ENCODE measurements around the gene XIRP1. TPM values are rescaled to one million over a fixed set of nuclear protein-coding genes. Genes with fewer than 3 reads are reported as not detected.
A peak's percentile ranks its signal among the peaks of the same experiment; 100 is the strongest.

The XIRP1 gene
- total and polyA plus RNA-seq, 7 experiments from 2014 or later = 0.07 TPM; not detected in 6

- ChIA-PET CTCF (interaction anchor here (0.9 to 1.6 kb wide), 4 partner anchors 22 to 1159 kb away, joined by 3 to 5 read pairs (median 4); no protein-coding TSS in a partner anchor), POLR2A (interaction anchor here (0.8 to 1.5 kb wide), 2 partner anchors 29 to 42 kb away, joined by 3 to 5 read pairs; partner anchors contain the start of genes GORASP1 and TTC21A)
- Histone ChIP-seq H3K4me3 (ENCODE audit: low read length) (no peak overlapping the region), H3K27ac (ENCODE audit: low read depth, low read length) (peak overlapping the region; percentile 100), H3K4me1 (ENCODE audit: control insufficient read depth in 2 of 2, insufficient read depth in 2 of 2, low read length in 2 of 2) (peaks cover 57 to 63% of the 10 kb centered on the region in 2 donors), H3K27me3 (ENCODE audit: control insufficient read depth in 2 of 2, insufficient read depth in 2 of 2, low read length in 2 of 2) (no peaks in the 10 kb centered on the region), H3K36me3 (ENCODE audit: control insufficient read depth in 2 of 3, insufficient read depth in 3 of 3, low read length in 3 of 3) (peaks cover 9 to 26% (median 11%) of the 10 kb centered on the region in 3 experiments), H3K9me3 (ENCODE audit: control insufficient read depth in 2 of 3, low read length in 3 of 3) (no peaks in the 10 kb centered on the region)
- Mint-ChIP-seq H3K4me1 (peaks cover 64 to 81% (median 77%) of the 10 kb centered on the region in 7 donors), H3K27ac (peak overlapping the region; percentile 92 to 99 (median 98)), H3K27me3 (no peaks in the 10 kb centered on the region), H3K4me3 (peak overlapping the region; percentile 94 to 99 (median 96)), H3K36me3 (peaks cover 6 to 19% (median 13%) of the 10 kb centered on the region in 5 donors), H3K9me3 (peaks cover 0 to 2% (median 0%) of the 10 kb centered on the region in 11 donors)
- intact Hi-C loops (cut with micrococcal nuclease) = no loop called here
- ATAC-seq (no peak), DNase-seq (no peak)
Observed at GRCh38 chr3:39149498-39150147, 42.8 kb downstream of the XIRP1 start.

- H3K27me3 Mint-ChIP-seq = no peaks in the 10 kb centered on the region
- DNase-seq (peak in 1 of 9 donors; percentile 50), ATAC-seq (no peak)
- H3K27me3 ChIP-seq (ENCODE audit: control insufficient read depth in 2 of 2, insufficient read depth in 2 of 2, low read length in 2 of 2) = no peaks in the 10 kb centered on the region
- POLR2A ChIA-PET = interaction anchor here (0.8 to 1.5 kb wide), 2 partner anchors 28 to 41 kb away, joined by 3 to 5 read pairs; partner anchors contain the start of genes GORASP1 and TTC21A
- CTCF ChIA-PET = interaction anchor here (0.9 to 1.6 kb wide), 4 partner anchors 21 to 1159 kb away, joined by 3 to 5 read pairs (median 4); no protein-coding TSS in a partner anchor
- peaks cover 57 to 63% of the 10 kb centered on the region in 2 donors for H3K4me1 ChIP-seq (ENCODE audit: control insufficient read depth in 2 of 2, insufficient read depth in 2 of 2, low read length in 2 of 2)
- peaks cover 6 to 23% (median 16%) of the 10 kb centered on the region in 5 donors for H3K36me3 Mint-ChIP-seq
- H3K4me1 Mint-ChIP-seq = peaks cover 67 to 78% (median 74%) of the 10 kb centered on the region in 7 donors
- H3K27ac Mint-ChIP-seq = peak overlapping the region; percentile 92 to 99 (median 98)
- H3K4me3 Mint-ChIP-seq = peak overlapping the region; percentile 85 to 99 (median 95)
- peaks cover 9 to 32% (median 11%) of the 10 kb centered on the region in 3 experiments for H3K36me3 ChIP-seq (ENCODE audit: control insufficient read depth in 2 of 3, insufficient read depth in 3 of 3, low read length in 3 of 3)
- peak overlapping the region; percentile 59 for H3K4me3 ChIP-seq (ENCODE audit: low read length)
- intact Hi-C loops (cut with micrococcal nuclease) = no loop called here
- H3K9me3 Mint-ChIP-seq = peaks cover 0 to 2% (median 0%) of the 10 kb centered on the region in 11 donors
- no peaks in the 10 kb centered on the region for H3K9me3 ChIP-seq (ENCODE audit: control insufficient read depth in 2 of 3, low read length in 3 of 3)
- peak overlapping the region; percentile 64 for H3K27ac ChIP-seq (ENCODE audit: low read depth, low read length)
Observed at GRCh38 chr3:39149059-39149455, 43.3 kb downstream of the XIRP1 start.

- Mint-ChIP-seq H3K4me1 (peaks cover 67 to 79% (median 74%) of the 10 kb centered on the region in 7 donors), H3K27me3 (no peaks in the 10 kb centered on the region), H3K27ac (peak overlapping the region; percentile 92 to 99 (median 98)), H3K4me3 (peak overlapping the region; percentile 85 to 99 (median 95)), H3K36me3 (peaks cover 6 to 23% (median 17%) of the 10 kb centered on the region in 5 donors), H3K9me3 (peaks cover 0 to 2% (median 0%) of the 10 kb centered on the region in 11 donors)
- peaks cover 57 to 63% of the 10 kb centered on the region in 2 donors for H3K4me1 ChIP-seq (ENCODE audit: control insufficient read depth in 2 of 2, insufficient read depth in 2 of 2, low read length in 2 of 2)
- H3K27ac ChIP-seq (ENCODE audit: low read depth, low read length) = peak overlapping the region; percentile 64
- no peaks in the 10 kb centered on the region for H3K9me3 ChIP-seq (ENCODE audit: control insufficient read depth in 2 of 3, low read length in 3 of 3)
- no peak for ATAC-seq
- H3K4me3 ChIP-seq (ENCODE audit: low read length) = peak overlapping the region; percentile 59
- no peak for DNase-seq
- ChIA-PET POLR2A (interaction anchor here (0.8 to 1.5 kb wide), 3 partner anchors 28 to 41 kb away, joined by 3 to 5 read pairs (median 3); partner anchors contain the start of genes GORASP1 and TTC21A), CTCF (interaction anchor here (0.6 to 1.6 kb wide), 5 partner anchors 8 to 1160 kb away, joined by 3 to 5 read pairs (median 3); no protein-coding TSS in a partner anchor)
- intact Hi-C loops (cut with micrococcal nuclease) = loop anchor here in 1 of 2 donors (1.0 kb wide), 1 partner anchor 41 kb away; the partner anchor contains the start of genes GORASP1 and TTC21A
- H3K27me3 ChIP-seq (ENCODE audit: control insufficient read depth in 2 of 2, insufficient read depth in 2 of 2, low read length in 2 of 2) = no peaks in the 10 kb centered on the region
- peaks cover 9 to 37% (median 16%) of the 10 kb centered on the region in 3 experiments for H3K36me3 ChIP-seq (ENCODE audit: control insufficient read depth in 2 of 3, insufficient read depth in 3 of 3, low read length in 3 of 3)
Observed at GRCh38 chr3:39148435-39149058, 43.8 kb downstream of the XIRP1 start.

GRCh38 chr3:39147711-39148434 lies 44.5 kb downstream of the XIRP1 start:
- CTCF ChIA-PET = interaction anchor here (0.6 to 1.4 kb wide), 6 partner anchors 9 to 145 kb away, joined by 3 to 5 read pairs (median 3); no protein-coding TSS in a partner anchor
- H3K36me3 Mint-ChIP-seq = peaks cover 6 to 25% (median 18%) of the 10 kb centered on the region in 5 donors
- H3K9me3 Mint-ChIP-seq = peaks cover 0 to 2% (median 0%) of the 10 kb centered on the region in 11 donors
- peaks cover 57 to 63% of the 10 kb centered on the region in 2 donors for H3K4me1 ChIP-seq (ENCODE audit: control insufficient read depth in 2 of 2, insufficient read depth in 2 of 2, low read length in 2 of 2)
- H3K27me3 ChIP-seq (ENCODE audit: control insufficient read depth in 2 of 2, insufficient read depth in 2 of 2, low read length in 2 of 2) = no peaks in the 10 kb centered on the region
- peak in 8 of 9 donors; percentile 43 to 60 (median 60) for DNase-seq
- H3K4me1 Mint-ChIP-seq = peaks cover 67 to 82% (median 74%) of the 10 kb centered on the region in 7 donors
- intact Hi-C loops (cut with micrococcal nuclease) = loop anchor here (1.0 to 2.0 kb wide), 3 partner anchors 21 to 41 kb away; partner anchors contain the start of genes GORASP1 (in 1 of the 2) and TTC21A (in 1 of the 2)
- peak overlapping the region; percentile 59 for H3K4me3 ChIP-seq (ENCODE audit: low read length)
- peak overlapping the region; percentile 64 for H3K27ac ChIP-seq (ENCODE audit: low read depth, low read length)
- no peak for ATAC-seq
- peak overlapping the region; percentile 85 to 99 (median 95) for H3K4me3 Mint-ChIP-seq
- H3K9me3 ChIP-seq (ENCODE audit: control insufficient read depth in 2 of 3, low read length in 3 of 3) = no peaks in the 10 kb centered on the region
- POLR2A ChIA-PET = interaction anchor here (1.2 to 1.6 kb wide), 5 partner anchors 20 to 42 kb away, joined by 3 to 7 read pairs (median 5); partner anchors contain the start of genes GORASP1 and TTC21A
- H3K36me3 ChIP-seq (ENCODE audit: control insufficient read depth in 2 of 3, insufficient read depth in 3 of 3, low read length in 3 of 3) = peaks cover 12 to 42% (median 16%) of the 10 kb centered on the region in 3 experiments
- no peaks in the 10 kb centered on the region for H3K27me3 Mint-ChIP-seq
- H3K27ac Mint-ChIP-seq = peak overlapping the region; percentile 92 to 99 (median 98)

- Mint-ChIP-seq H3K36me3 (peaks cover 6 to 27% (median 21%) of the 10 kb centered on the region in 5 donors), H3K27ac (peak overlapping the region; percentile 92 to 99 (median 98)), H3K9me3 (peaks cover 0 to 2% (median 0%) of the 10 kb centered on the region in 11 donors), H3K4me3 (peak overlapping the region; percentile 85 to 99 (median 95)), H3K27me3 (no peaks in the 10 kb centered on the region), H3K4me1 (peaks cover 65 to 79% (median 73%) of the 10 kb centered on the region in 7 donors)
- POLR2A ChIA-PET = interaction anchor here (1.2 to 1.6 kb wide), 5 partner anchors 19 to 41 kb away, joined by 3 to 7 read pairs (median 4); partner anchors contain the start of genes GORASP1 and TTC21A
- Histone ChIP-seq H3K27me3 (ENCODE audit: control insufficient read depth in 2 of 2, insufficient read depth in 2 of 2, low read length in 2 of 2) (no peaks in the 10 kb centered on the region), H3K27ac (ENCODE audit: low read depth, low read length) (peak overlapping the region; percentile 64), H3K4me3 (ENCODE audit: low read length) (peak overlapping the region; percentile 59), H3K36me3 (ENCODE audit: control insufficient read depth in 2 of 3, insufficient read depth in 3 of 3, low read length in 3 of 3) (peaks cover 16 to 50% (median 16%) of the 10 kb centered on the region in 3 experiments), H3K9me3 (ENCODE audit: control insufficient read depth in 2 of 3, low read length in 3 of 3) (no peaks in the 10 kb centered on the region), H3K4me1 (ENCODE audit: control insufficient read depth in 2 of 2, insufficient read depth in 2 of 2, low read length in 2 of 2) (peaks cover 50 to 59% of the 10 kb centered on the region in 2 donors)
- intact Hi-C loops (cut with micrococcal nuclease) = loop anchor here in 1 of 2 donors (1.0 to 2.0 kb wide), 2 partner anchors 20 to 39 kb away; no protein-coding TSS in a partner anchor
- CTCF ChIA-PET = interaction anchor here (0.5 to 1.3 kb wide), 6 partner anchors 16 to 146 kb away, joined by 3 to 5 read pairs (median 4); no protein-coding TSS in a partner anchor
- DNase-seq (peak in 6 of 9 donors; percentile 22 to 73 (median 44)), ATAC-seq (peak; percentile 63)
Observed at GRCh38 chr3:39146611-39147591, 45.5 kb downstream of the XIRP1 start.

Data from naive thymus-derived CD4-positive, alpha-beta T cell (primary cell).